ENCODE measurements around the gene ROBO1.
A peak's percentile ranks its signal among the peaks of the same experiment; 100 is the strongest.
"Not testable (repeated sequence)": the region's sequence is repeated elsewhere in the genome, so short reads cannot be mapped to it uniquely, and the experiment has no call there.

The ROBO1 gene

GRCh38 chr3:79767905-79768267, at the start of gene ROBO1:
ROBO1 (minus strand) TSS chr3:79767998.
- DNase-seq = no peak

GRCh38 chr3:79817224-79817623, 49.4 kb upstream of the ROBO1 start:
- no peak for DNase-seq

- DNase-seq = peak; percentile 6
These were observed 47.7 kb upstream of the ROBO1 start for GRCh38 chr3:79815478-79815877.

- DNase-seq = no peak
These were observed 42.8 kb upstream of the ROBO1 start for GRCh38 chr3:79810581-79810980.

- DNase-seq = no peak
These were observed 42.3 kb upstream of the ROBO1 start for GRCh38 chr3:79810092-79810491.

- DNase-seq = no peak
These were observed 41.3 kb upstream of the ROBO1 start for GRCh38 chr3:79809106-79809505.

GRCh38 chr3:79808515-79808914, 40.7 kb upstream of the ROBO1 start:
- DNase-seq = no peak

- not testable (repeated sequence) for DNase-seq
These were observed 22.4 kb upstream of the ROBO1 start for GRCh38 chr3:79790177-79790576.

- no peak for DNase-seq
These were observed 5.5 kb upstream of the ROBO1 start for GRCh38 chr3:79773291-79773690.

GRCh38 chr3:79769229-79769628, 1.4 kb upstream of the ROBO1 start:
- no peak for DNase-seq

- peak; percentile 84 for DNase-seq
These were observed 449 bp downstream of the ROBO1 start for GRCh38 chr3:79767194-79767904.

- DNase-seq = peak; percentile 72
These were observed 1.2 kb downstream of the ROBO1 start for GRCh38 chr3:79766496-79767193.

GRCh38 chr3:79765911-79766310, 1.9 kb downstream of the ROBO1 start:
- peak; percentile 54 for DNase-seq

- DNase-seq = no peak
These were observed 6.4 kb downstream of the ROBO1 start for GRCh38 chr3:79761441-79761840.

GRCh38 chr3:79751703-79752102, 16.1 kb downstream of the ROBO1 start:
- DNase-seq = no peak

GRCh38 chr3:79737530-79737929, 30.3 kb downstream of the ROBO1 start:
- no peak for DNase-seq

- DNase-seq = peak; percentile 70
These were observed 38.7 kb downstream of the ROBO1 start for GRCh38 chr3:79729096-79729495.

GRCh38 chr3:79726786-79727185, 41.0 kb downstream of the ROBO1 start:
- peak; percentile 3 for DNase-seq

- DNase-seq = no peak
These were observed 43.6 kb downstream of the ROBO1 start for GRCh38 chr3:79724206-79724605.

GRCh38 chr3:79690072-79690471, 77.7 kb downstream of the ROBO1 start:
- no peak for DNase-seq

GRCh38 chr3:79685108-79685507, 82.7 kb downstream of the ROBO1 start:
- DNase-seq = no peak

GRCh38 chr3:79684041-79684440, 83.8 kb downstream of the ROBO1 start:
- DNase-seq = no peak

GRCh38 chr3:79672731-79673130, 95.1 kb downstream of the ROBO1 start:
- DNase-seq = no peak

GRCh38 chr3:79672075-79672474, 95.7 kb downstream of the ROBO1 start:
- no peak for DNase-seq

GRCh38 chr3:79670178-79670577, 97.6 kb downstream of the ROBO1 start:
- DNase-seq = no peak

Measured in eye (tissue), 1 donor.